ENCODE measurements around the gene PHC3.

PHC3 gene

DNA sequence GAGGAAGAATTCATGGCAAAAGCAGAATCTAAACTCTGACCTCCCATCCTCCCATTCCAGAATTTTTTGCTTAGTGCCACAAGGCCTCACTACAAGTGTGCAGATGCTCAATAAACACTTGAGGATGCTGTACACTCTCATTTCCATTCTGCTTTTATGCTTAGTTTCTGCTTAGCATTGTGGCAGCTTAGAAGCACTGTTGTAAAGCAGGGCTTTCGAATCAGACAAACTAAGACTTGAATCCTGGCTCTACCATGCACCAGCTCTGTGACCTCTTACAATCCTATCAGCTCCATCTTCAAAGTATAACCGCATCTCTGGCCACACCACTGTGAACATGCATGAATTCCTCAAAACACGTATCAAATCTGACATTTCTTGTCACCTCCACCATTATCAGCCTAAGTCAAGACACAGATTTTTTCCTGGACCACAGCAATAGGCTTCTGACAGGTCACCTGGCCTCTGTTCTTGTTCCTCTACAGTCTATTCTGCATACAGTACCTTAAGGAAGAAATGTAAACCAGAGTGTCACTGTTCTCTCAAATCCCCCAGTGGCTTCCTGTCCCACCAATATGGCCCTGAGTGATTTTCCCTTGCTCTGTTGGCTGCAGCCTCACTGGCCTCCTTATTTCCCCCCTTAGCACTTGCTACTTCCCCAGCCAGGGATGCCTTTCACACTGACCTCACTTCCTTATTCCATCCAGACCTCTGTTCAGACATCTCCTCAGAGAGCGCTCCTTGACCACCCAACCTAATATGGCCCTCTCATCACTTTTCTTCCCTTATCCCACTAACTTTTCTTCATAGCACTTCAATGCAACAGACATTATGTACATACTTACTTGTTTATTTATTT lies 8.1 kb upstream of the PHC3 start:
- no peak for DNase-seq (ENCODE audit: low read depth in 1 of 2, low spot score in 1 of 2)

DNA sequence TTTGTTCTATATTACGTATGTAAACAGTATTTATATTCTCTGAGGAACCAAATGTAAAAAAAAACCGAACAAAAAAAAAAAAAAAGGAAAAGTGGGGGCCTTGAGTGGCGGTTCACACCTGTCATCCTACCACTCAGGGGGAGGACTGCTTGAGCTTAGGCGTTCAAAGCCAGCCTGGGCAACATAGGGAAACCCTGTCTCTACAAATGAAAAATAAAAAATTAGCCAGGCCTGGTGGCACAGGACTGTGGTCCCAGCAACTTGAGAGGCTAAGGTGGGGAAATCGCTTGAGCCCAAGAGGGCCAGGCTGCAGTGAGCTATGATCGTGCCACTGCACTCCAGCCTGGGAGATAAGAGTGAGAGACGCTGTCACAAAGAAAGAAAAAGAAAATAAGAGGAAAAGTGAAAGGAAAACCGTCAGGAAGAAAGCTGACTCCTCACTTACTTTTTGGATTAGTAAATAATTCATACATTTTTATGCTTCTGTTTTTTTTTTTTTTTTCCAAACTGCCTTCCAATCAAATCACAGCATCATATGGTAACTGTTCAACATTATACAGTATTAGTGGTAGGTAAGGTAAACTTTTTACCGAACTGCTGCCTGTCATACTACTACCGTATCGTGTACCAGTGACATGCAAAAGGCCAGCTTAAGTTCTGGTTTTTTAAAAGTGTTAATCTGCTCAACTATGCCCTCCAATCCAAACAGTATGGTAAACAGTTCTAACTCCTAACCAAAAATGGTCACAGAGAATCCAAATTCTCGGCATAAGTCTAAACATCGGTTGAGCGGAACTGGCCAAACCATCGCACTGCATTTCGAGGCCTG lies 1.2 kb downstream of the PHC3 start:
- no peak for DNase-seq (ENCODE audit: low read depth in 1 of 2, low spot score in 1 of 2)

DNA sequence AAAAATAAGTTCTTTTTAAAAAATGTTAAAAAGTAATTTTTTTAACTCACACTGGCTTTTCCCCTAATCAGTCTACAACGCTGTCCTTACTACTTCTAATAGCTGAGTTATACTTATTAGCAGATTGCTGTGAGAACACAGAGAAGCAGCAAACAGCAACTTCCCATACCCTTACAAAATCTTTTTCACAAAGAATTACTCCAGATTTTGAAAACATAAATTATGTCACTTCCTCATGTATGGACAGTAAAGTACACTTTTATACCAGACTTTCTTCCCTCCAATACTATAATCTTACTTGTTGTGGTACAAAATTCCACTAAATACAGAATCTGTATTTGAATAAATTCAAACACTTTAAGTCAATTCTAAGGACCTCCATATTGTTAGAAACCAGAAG lies 2.1 kb downstream of the PHC3 start:
- no peak for DNase-seq (ENCODE audit: low read depth in 1 of 2, low spot score in 1 of 2)

DNA sequence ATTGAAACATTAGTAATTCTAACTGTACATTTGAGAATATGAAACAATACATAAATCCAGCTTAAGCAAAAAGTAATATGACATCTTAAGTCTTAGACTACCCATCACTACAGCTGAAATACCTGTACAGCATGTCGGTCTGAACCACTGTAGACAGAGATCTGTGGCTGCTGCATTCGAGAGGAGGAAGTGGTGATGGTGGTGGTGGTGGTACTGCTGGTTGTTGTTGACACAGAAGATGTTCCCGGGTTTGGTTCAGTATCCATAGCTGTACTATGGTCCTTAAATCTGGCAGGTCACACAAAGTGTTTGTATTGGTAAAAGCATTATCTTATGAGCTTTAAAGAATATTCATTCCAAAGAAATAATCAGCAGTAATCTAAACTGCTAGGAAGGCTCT lies 2.9 kb downstream of the PHC3 start:
- no peak for DNase-seq (ENCODE audit: low read depth in 1 of 2, low spot score in 1 of 2)

DNA sequence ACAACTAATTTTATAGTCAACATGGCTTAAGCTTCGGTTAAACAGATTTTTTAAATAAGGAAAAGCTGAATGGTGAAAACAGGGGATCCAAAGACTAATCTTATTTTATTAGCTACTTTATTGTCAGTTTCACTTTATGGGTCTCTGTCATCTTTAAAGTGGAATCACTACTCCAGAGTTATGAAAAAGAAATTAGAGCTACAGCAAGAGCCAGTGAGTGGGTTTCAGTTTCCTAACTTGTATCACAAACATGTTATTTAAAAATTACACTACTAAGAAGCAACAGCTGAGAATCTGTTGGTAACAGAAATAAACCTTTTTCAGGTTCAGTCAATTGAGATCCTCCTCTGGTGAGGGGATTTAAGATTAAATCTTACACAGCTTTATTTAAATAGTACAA lies 10.0 kb downstream of the PHC3 start:
- DNase-seq (ENCODE audit: low read depth in 1 of 2, low spot score in 1 of 2): no peak

DNA sequence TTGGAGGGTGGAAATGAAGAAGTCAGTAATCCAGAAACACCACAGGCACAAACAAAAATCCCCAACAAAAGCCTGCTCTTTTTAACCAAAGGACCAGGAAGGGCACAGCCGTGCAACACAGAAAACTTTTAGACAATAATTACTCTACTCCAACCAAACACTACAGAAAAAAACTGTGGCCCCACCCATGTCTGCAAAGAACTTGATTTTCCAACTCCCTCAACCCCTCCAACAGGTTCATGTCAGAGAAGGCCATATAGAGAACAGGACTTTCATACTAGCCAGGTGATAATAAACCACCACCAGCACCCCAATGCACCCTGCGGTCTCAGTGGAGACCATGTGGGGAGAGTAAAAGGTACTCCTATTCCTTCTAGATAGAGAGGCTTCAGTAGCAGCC lies 16.8 kb downstream of the PHC3 start:
- no peak for DNase-seq (ENCODE audit: low read depth in 1 of 2, low spot score in 1 of 2)

DNA sequence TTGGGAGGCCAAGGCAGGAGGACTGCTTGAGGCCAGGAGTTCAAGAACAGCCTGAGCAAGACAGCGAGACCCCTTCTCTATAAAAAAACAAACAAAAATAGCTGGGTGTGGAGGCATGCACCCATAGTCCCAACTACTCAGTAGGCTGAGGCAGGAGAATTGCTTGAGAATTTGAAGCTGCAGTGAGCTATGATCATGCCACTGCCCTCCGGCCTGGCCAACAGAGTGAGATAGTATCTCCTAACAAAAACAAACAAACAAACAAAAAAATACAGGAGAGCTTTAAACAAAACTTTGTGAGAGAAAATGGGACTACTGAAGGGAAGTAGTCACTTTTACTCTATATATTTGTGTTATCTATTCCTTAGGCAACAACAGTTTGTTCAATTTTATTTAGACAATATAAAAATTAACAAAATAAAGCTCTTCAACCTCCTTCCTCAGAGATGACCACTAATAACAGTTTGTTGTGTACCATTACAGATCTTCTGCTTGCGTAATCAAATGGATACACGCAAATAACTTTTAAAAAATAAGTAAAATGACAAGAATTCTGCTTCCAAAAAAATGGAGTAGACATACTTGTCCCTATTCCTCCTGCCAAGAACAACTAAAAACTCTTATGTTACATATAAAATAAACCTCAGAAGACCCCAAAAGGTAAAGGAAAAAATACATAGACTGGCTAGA lies 17.4 kb downstream of the PHC3 start:
- no peak for DNase-seq (ENCODE audit: low read depth in 1 of 2, low spot score in 1 of 2)

DNA sequence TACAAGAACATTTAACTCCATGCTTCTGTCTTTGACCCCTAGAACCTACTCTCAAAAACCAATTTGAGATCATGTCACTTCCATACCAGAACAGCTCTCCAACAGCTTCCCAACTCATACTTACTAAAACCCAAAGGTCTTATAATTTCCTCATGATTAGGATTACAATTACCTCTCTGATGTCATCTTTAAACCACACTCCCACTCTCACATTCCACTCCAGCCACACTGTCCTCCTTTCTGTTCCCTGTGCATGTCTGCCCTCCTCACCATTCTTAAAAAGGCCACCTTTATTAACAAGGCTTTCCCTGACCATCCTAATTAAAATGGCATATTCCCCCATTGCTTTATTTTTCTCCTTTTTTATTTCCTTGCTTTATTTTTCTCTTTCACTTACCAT lies 18.9 kb downstream of the PHC3 start:
- DNase-seq (ENCODE audit: low read depth in 1 of 2, low spot score in 1 of 2): no peak

DNA sequence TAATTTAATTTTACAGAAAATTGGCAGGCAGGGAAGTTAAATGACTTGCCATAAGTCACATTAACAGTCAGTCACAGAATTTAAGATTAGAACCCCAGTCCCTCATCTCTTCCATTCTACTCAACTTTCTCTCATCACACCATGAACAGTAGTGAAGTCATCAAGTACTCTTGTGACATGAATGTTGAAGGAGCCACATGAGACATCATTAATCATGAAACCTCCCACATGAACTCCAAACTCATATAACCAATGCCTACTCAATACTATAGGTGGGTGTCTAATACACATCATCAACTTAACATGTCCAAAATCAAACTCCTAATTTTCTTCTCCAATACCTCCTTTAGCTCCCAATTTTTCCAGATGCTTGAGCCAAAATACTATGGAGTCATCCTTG lies 19.5 kb downstream of the PHC3 start:
- no peak for DNase-seq (ENCODE audit: low read depth in 1 of 2, low spot score in 1 of 2)

DNA sequence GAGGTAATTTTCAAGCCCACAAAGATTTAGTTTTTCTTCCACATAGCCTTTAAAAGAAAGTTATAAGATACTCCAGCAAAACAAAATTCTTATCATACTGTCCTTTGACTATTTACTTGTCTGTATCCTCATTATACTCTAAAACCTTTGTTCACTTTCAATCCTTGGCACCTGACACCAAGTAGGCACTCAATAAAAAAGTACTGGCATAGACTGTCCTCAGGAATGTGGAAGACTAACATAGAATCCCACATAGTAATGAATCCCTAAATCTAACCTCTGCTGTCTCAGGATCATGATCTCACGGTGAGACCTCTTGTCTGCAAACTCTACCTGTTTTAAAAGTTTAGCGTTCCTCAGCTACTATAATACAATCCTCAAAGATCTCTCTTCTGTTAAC lies 21.6 kb downstream of the PHC3 start:
- DNase-seq (ENCODE audit: low read depth in 1 of 2, low spot score in 1 of 2): no peak

DNA sequence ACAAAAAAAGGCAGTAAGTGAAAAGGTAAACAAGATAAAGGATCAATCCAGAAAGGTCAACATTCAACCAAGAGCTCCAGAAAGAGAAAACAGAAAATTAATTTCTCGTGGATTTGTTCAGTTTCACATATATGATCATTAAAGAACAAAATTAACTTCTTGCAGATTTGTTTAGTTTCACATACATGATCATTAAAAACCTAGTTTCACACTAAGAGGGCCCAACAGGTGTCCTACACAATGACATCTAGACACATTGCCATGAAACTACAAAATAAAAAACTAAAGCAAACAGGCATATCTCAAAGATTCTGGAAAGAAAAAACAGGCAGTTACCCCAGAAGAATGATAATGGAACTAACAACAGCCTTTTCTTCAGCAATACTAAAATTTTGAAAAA lies 22.1 kb downstream of the PHC3 start:
- no peak for DNase-seq (ENCODE audit: low read depth in 1 of 2, low spot score in 1 of 2)

DNA sequence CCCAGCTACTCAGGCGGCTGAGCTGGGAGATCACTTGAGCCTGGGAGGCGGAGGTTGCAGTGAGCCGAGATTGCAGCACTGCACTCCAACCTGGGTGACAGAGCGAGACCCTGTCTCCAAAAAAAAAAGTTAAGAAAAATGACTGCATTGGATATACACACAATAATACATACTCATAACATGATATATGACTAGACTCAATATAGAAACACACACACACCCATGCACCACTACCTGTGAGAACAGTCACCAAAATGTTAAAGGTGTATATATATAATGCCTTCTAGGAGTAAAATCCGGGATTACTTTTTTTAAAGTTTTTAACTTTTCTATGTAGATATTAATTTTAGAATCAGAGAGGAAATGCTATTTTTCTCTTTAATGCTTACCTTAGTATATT lies 25.9 kb downstream of the PHC3 start:
- no peak for DNase-seq (ENCODE audit: low read depth in 1 of 2, low spot score in 1 of 2)

DNA sequence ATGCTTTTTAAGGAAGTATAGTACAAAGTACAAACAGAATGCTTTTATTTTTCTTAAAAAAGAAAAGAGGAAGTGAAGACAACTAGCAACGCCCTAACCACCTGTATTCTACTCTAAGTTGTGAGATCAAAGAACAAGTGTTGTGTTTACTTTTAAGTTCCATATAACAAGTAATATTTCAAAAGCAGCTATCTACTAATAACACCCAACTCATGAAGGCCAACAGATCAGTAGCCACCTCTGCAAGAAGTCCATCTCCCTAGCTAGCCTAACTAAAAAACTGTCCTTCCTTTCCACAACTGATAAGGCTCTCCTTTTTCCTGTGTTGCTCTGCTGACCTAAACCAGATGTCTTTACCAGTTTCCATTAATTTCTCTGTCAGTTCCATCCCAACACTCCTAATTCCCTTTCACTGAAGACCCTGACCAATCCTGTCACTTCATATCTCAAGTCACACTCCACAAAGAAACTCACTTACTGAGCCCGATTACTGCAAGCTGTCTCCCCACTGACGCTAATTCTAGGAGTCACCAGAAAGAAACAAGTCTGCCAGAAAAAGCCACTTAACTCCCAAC lies 26.9 kb downstream of the PHC3 start:
- no peak for DNase-seq (ENCODE audit: low read depth in 1 of 2, low spot score in 1 of 2)

DNA sequence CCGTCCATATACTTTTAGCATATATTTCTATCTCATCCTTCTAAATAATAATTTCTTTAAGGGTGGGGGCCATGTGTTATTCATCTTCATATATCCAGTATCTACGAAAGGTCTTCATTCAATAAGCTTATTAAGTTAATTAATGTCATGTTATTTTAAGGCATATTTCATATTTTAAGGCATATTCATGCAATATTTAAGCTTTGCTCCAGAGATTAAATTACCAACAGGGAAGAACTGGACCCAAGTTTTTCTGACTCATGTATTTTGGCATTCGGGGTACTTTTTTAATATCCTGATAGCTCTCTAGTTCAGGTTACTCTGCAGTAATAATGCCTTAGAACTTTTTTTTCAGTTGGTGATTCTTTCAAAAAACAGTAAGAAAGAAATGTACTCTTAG lies 27.4 kb downstream of the PHC3 start:
- no peak for DNase-seq (ENCODE audit: low read depth in 1 of 2, low spot score in 1 of 2)

DNA sequence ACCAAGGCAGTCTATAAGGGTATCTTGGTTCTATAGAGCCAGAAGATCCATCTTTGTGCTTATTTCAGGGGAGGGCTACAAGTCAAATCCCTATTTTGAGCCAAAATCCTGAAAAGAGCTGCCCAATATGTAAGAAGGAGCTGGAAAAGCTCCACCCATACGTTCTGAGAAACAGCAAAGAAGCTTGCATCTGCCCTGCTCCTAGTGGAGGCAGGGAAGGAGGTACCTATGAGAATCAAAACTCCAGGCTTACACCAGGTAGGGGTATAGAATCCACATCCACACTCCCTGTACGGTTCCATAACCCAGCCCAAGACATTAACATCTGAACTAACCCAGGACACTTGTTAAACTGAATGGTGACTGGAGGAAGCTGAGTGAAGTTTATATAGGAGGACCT lies 30.0 kb downstream of the PHC3 start:
- no peak for DNase-seq (ENCODE audit: low read depth in 1 of 2, low spot score in 1 of 2)

DNA sequence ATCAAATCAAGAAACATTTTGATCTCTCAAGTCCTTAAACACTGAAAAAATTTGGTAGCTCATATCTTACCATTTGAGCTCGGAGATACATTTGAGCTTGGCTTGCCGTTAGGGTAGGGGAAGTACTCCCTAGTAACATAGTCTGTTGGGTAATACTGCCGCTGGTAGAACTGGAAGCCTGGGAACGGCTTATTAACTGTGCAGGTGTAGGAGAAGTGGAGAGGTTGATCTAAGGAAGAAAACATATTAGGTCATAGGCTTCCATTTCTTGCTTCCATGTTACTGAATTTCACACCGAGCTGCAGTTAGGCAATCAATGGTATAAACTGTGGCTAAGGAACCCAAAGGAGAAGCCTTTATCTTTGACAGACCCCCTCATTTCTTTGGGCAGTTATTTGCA lies 32.5 kb downstream of the PHC3 start:
- no peak for DNase-seq (ENCODE audit: low read depth in 1 of 2, low spot score in 1 of 2)

DNA sequence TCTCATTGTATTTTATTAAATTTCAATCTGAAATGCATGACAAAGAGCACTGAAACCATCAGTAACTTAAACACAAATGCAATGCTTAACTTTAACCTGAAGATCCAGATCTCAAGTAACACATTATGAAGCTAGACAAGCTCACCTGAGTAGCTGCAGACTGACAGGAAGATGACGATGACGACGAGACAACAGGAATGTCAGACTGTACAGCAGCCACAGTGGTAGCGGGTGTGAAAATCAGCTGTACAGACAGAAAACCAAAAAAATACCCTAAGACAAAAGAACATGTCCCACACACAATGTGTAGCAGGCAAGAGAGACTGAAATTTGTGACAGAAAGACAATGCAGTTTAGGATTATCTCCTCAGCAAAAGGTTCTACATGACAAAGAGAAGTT lies 36.3 kb downstream of the PHC3 start:
- no peak for DNase-seq (ENCODE audit: low read depth in 1 of 2, low spot score in 1 of 2)

DNA sequence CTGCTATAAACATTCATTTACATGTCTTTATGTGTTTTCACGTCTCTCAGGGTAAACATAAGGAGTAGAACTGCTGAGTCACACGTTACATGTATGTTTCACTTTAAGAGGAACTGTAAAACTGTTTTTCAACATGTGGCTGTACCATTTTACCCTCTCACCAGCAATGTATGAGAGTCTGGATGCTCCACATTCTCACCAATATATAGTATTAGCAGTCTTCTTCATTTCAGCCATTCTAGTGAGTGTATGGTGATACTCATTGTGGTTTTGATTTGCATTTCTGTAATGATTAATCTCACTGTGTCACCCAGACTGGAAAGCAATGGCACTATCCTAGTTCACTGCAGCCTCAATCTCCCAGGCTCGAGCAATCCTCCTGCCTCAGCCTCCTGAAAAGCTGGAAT lies 37.1 kb downstream of the PHC3 start:
- no peak for DNase-seq (ENCODE audit: low read depth in 1 of 2, low spot score in 1 of 2)

DNA sequence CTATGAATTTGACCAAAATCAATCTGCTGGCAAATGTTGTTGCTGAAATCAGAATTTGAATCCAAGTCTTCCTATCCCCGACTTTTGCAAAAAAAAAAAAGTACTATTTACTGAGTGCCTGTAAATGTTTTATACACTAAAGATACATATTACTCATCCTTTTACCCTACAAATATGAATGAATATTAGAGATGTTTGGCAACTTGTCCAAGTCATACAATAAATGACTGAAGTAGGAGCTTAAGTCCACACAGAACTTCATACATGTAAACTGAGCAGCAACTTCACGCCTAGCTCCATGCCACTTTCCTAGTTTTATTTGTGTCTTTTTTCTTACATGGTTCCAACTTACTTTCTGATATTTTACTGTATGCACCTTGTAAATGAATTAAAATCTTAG lies 39.2 kb downstream of the PHC3 start:
- DNase-seq (ENCODE audit: low read depth in 1 of 2, low spot score in 1 of 2): no peak

DNA sequence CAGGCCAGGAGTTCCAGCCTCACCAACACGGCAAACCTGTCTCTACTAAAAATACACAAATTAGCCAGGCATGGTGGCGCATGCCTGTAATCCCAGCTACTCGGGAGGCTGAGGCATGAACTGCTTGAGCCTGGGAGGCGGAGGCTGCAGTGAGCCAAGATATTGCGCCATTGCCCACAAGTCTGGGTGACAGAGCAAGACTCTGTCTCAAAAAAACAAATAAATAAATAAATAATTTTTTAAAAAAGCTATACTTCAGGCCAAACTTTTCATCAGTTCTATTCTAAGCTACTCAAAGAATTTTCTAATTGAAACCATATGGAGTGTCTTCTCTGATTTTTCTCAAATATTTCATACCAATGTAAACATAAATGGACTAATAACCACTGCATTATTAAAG lies 43.5 kb downstream of the PHC3 start:
- no peak for DNase-seq (ENCODE audit: low read depth in 1 of 2, low spot score in 1 of 2)

DNA sequence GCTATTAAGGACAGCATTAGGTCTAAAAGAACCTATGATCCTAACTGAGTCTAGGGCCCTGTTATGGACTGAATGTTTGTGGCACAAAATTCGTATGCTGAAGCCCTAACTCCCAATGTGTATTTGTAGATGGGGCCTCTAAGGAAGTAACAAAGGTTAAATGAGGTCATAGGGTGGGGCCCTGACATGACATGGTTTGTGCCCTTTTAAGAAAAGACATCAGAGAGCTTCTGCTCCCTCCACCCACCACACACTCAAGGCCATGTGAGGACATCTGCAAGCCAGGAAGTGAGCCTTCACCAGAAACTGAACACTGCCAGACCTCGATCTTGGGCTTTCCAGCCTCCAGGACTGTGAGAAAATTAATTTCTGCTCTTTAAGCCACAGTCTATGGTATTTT lies 49.2 kb downstream of the PHC3 start:
- DNase-seq (ENCODE audit: low read depth in 1 of 2, low spot score in 1 of 2): no peak

DNA sequence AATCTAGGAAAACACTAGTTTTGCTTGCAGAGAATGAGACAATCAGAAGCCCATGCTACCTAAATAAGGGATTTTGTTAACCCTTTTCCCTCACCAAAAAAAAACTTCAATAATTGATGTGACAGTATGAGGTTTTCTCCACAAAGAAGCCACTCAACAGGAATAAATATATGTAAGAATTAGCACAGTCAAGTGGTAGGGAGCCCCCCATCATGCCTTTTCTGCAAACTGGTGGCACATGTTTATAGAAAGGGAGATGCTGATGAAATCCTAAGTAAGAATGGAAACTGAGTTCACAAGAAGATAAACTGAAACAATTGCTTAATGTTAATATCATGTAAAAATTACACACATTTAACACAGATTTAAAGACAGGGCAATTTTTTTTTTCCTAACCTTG lies 51.0 kb downstream of the PHC3 start:
- no peak for DNase-seq (ENCODE audit: low read depth in 1 of 2, low spot score in 1 of 2)

All from stimulated activated CD4-positive, alpha-beta T cell treated with anti-CD3 and anti-CD28 coated beads, Interleukin-15, amount 100 ng/mL, for 1 hour (primary cell).